H9 (cell line): ENCODE results near the gene ARFGAP1. TPM values are rescaled to one million over a fixed set of nuclear protein-coding genes. Genes with fewer than 3 reads are reported as not detected.

ENCODE experiments used
- DNase-seq: peaks from one replicate; pipeline ENCODE4 v3.0.0-alpha.2; 2017
- H2AFZ ChIP-seq: one replicate; pipeline ENCODE4 v1.6.1; 2013; ENCODE audit warnings: mild to moderate bottlenecking, low read length, control low read depth, moderate library complexity
- H2AK5ac ChIP-seq: 2 replicates; pipeline ENCODE4 v1.6.1; 2013; ENCODE audit warnings: low read length, control low read depth, mixed read lengths; ENCODE audit not compliant: insufficient read length
- H2BK120ac ChIP-seq: one replicate; pipeline ENCODE4 v1.6.1; 2013; ENCODE audit warnings: low read depth, mild to moderate bottlenecking, low read length, control low read depth, inconsistent platforms; ENCODE audit not compliant: poor library complexity, severe bottlenecking
- H2BK12ac ChIP-seq: 2 replicates; pipeline ENCODE4 v1.6.1; 2013; ENCODE audit warnings: low read length, control low read depth, mixed read lengths, low read depth; ENCODE audit not compliant: insufficient read length
- H2BK15ac ChIP-seq: 2 replicates; pipeline ENCODE4 v1.6.1; 2013; ENCODE audit warnings: low read depth, low read length, control low read depth
- H2BK20ac ChIP-seq: one replicate; pipeline ENCODE4 v1.6.1; 2013; ENCODE audit warnings: low read depth, mild to moderate bottlenecking, low read length, control low read depth, inconsistent platforms; ENCODE audit not compliant: poor library complexity, severe bottlenecking
- H2BK5ac ChIP-seq: 2 replicates; pipeline ENCODE4 v1.6.1; 2013; ENCODE audit warnings: low read length, control low read depth, mixed read lengths; ENCODE audit not compliant: insufficient read length
- H3K14ac ChIP-seq: 2 replicates; pipeline ENCODE4 v1.6.1; 2013; ENCODE audit warnings: low read length, control low read depth; ENCODE audit not compliant: insufficient read depth
- H3K18ac ChIP-seq: 2 replicates; pipeline ENCODE4 v1.6.1; 2013; ENCODE audit warnings: low read depth, mild to moderate bottlenecking, mixed read lengths, low read length, control low read depth; ENCODE audit not compliant: insufficient read length
- H3K23ac ChIP-seq: 2 replicates; pipeline ENCODE4 v1.6.1; 2013; ENCODE audit warnings: low read length, control low read depth, mixed read lengths, low read depth; ENCODE audit not compliant: insufficient read length
- H3K23me2 ChIP-seq: 2 replicates; pipeline ENCODE4 v1.6.1; 2013; ENCODE audit warnings: low read depth, mild to moderate bottlenecking, mixed read lengths, low read length, control low read depth; ENCODE audit not compliant: insufficient read length, poor library complexity, severe bottlenecking
- H3K27ac ChIP-seq: 2 replicates; pipeline ENCODE4 v1.5.1; 2013; ENCODE audit warnings: low read length, control low read depth, mixed read lengths, low read depth; ENCODE audit not compliant: insufficient read length
- H3K27me3 ChIP-seq: 2 replicates; pipeline ENCODE4 v1.6.1; 2013; ENCODE audit warnings: low read length, control low read depth, inconsistent platforms; ENCODE audit not compliant: insufficient read depth
- H3K4ac ChIP-seq: 2 replicates; pipeline ENCODE4 v1.6.1; 2013; ENCODE audit warnings: low read depth, mild to moderate bottlenecking, control low read depth, inconsistent platforms, low read length, moderate library complexity
- H3K4me1 ChIP-seq: 2 replicates; pipeline ENCODE4 v1.6.1; 2013; ENCODE audit warnings: low read length, control low read depth, inconsistent platforms; ENCODE audit not compliant: insufficient read depth
- H3K4me2 ChIP-seq: 2 replicates; pipeline ENCODE4 v1.6.1; 2013; ENCODE audit warnings: low read length, control low read depth, mixed read lengths; ENCODE audit not compliant: insufficient read length, insufficient read depth
- H3K56ac ChIP-seq: 2 replicates; pipeline ENCODE4 v1.6.1; 2013; ENCODE audit warnings: low read depth, mild to moderate bottlenecking, mixed read lengths, low read length, control low read depth; ENCODE audit not compliant: insufficient read length
- H3K79me1 ChIP-seq: 2 replicates; pipeline ENCODE4 v1.6.1; 2013; ENCODE audit warnings: low read depth, mild to moderate bottlenecking, moderate library complexity, low read length, control low read depth, inconsistent platforms; ENCODE audit not compliant: insufficient read depth, poor library complexity, severe bottlenecking
- H3K79me2 ChIP-seq: 2 replicates; pipeline ENCODE4 v1.6.1; 2013; ENCODE audit warnings: low read length, control low read depth, inconsistent platforms; ENCODE audit not compliant: insufficient read depth
- H3K9ac ChIP-seq: 2 replicates; pipeline ENCODE4 v1.6.1; 2013; ENCODE audit warnings: low read length, control low read depth, mixed read lengths; ENCODE audit not compliant: insufficient read length; ENCODE audit errors: extremely low read depth
- H3K9me3 ChIP-seq: one replicate; pipeline ENCODE4 v1.6.1; 2013; ENCODE audit warnings: low read depth, low read length, inconsistent platforms; ENCODE audit not compliant: control insufficient read depth
- H3T11ph ChIP-seq: one replicate; pipeline ENCODE4 v1.6.1; 2013; ENCODE audit warnings: mild to moderate bottlenecking, low read length, control low read depth, inconsistent platforms
- H4K20me1 ChIP-seq: one replicate; pipeline ENCODE4 v1.6.1; 2013; ENCODE audit not compliant: control insufficient read depth, insufficient read length, insufficient read depth
- H4K5ac ChIP-seq: 2 replicates; pipeline ENCODE4 v1.6.1; 2013; ENCODE audit warnings: low read depth, mild to moderate bottlenecking, mixed read lengths, low read length, control low read depth; ENCODE audit not compliant: insufficient read length
- H4K8ac ChIP-seq: replicated peaks from 2 replicates; pipeline ENCODE4 v1.6.1; 2013; ENCODE audit warnings: low read length, control low read depth, mixed read lengths, low read depth; ENCODE audit not compliant: insufficient read length
- H4K91ac ChIP-seq: 2 replicates; pipeline ENCODE4 v1.6.1; 2013; ENCODE audit warnings: low read depth, mild to moderate bottlenecking, moderate library complexity, mixed read lengths, low read length, control low read depth; ENCODE audit not compliant: insufficient read length
- H3K27ac Mint-ChIP-seq, 3 experiments: 2 replicates in 2 of 3; 3 replicates in 1 of 3; pipeline ENCODE4 v1.8.0; 2020 to 2021; ENCODE audit warnings: mixed read lengths in 3 of 3, mild to moderate bottlenecking in 1 of 3, moderate library complexity in 1 of 3
- H3K27me3 Mint-ChIP-seq: 2 replicates; pipeline ENCODE4 v1.8.0; 2021; ENCODE audit warnings: low read depth, mild to moderate bottlenecking, moderate library complexity, mixed read lengths
- H3K36me3 Mint-ChIP-seq, 3 experiments: 2 replicates in 2 of 3; 3 replicates in 1 of 3; pipeline ENCODE4 v1.8.0; 2020 to 2021; ENCODE audit warnings: low read depth in 3 of 3, mixed read lengths in 3 of 3; ENCODE audit not compliant: insufficient read depth in 1 of 3
- H3K4me1 Mint-ChIP-seq, 2 experiments: 2 replicates each; pipeline ENCODE4 v1.8.0; 2020; ENCODE audit warnings: mixed read lengths in 2 of 2
- H3K4me3 Mint-ChIP-seq, 2 experiments: 2 replicates in 1 of 2; 3 replicates in 1 of 2; pipeline ENCODE4 v1.8.0; 2020 to 2021; ENCODE audit warnings: mild to moderate bottlenecking in 2 of 2, mixed read lengths in 2 of 2, moderate library complexity in 1 of 2
- H3K9me3 Mint-ChIP-seq, 2 experiments: 2 replicates in 1 of 2; 3 replicates in 1 of 2; pipeline ENCODE4 v1.8.0; 2020; ENCODE audit warnings: mild to moderate bottlenecking in 2 of 2, mixed read lengths in 2 of 2, moderate library complexity in 1 of 2
- CTCF ChIP-seq: fragments of 200-600 bp; sonication (generic); conservative IDR thresholded peaks from 3 replicates; pipeline ENCODE4 v1.8.0; 2021; ENCODE audit warnings: antibody characterized with exemption, mild to moderate bottlenecking
- WGBS: extraction: QIAGEN DNeasy Blood & Tissue Kit; methylation state at CpG from one replicate; pipeline ENCODE4 v1.1.7; 2013; ENCODE audit warnings: missing lambda C conversion rate, low lambda C conversion rate, mixed read lengths; ENCODE audit not compliant: insufficient read length; ENCODE audit errors: extremely low coverage; 5-methylcytosine and 5-hydroxymethylcytosine counted together
- total RNA-seq: library from RNA; stranded (reverse); gene quantifications from 2 replicates; pipeline ENCODE4 v1.2.1, GENCODE V29; 2021

The ARFGAP1 gene
- total RNA-seq, 1 experiment from 2014 or later, result 114 TPM

DNA sequence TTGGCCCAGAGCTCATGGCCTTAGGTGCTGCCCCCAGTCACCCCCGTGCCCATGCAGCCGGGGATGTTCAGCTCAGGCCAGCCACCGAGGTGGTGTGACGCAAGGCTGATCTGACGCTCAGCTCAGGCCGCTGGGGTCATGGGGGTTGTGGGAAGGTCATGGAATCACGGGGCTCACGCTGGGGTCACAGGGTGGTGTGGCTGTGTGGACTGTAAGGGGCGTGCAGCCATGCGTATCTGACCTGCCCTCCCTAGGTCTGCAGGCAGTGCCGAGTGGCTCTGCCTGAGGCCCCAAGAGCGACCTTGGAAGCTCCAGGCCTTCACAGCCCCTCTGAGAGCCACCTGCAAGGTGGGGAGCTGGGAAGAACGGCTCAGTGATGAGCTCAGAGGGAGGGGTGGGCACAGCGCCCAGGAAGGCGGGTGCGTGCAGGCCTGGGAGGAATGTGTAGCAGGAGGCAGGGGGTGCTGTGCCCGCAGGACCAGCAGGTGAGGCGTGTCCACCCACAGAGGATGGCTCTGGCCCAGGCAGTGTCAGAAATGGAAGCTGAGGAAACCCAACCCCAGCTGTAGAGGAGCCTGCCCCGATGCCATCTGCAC, 60.7 kb downstream of the ARFGAP1 start:
- H3K79me1 ChIP-seq, result no peaks in the 10 kb centered on the region
- TF ChIP-seq CTCF, result no peak
- H2BK20ac ChIP-seq, result no peak overlapping the region
- H3K36me3 Mint-ChIP-seq, result peaks cover 0 to 9% (median 8%) of the 10 kb centered on the region in 3 experiments; a peak in 5 of 7 replicates
- no peak overlapping the region for H3K4me2 ChIP-seq
- DNase-seq, result no peak
- H4K8ac ChIP-seq, result no peak overlapping the region
- peaks cover 6 to 19% of the 10 kb centered on the region in 2 experiments for H3K9me3 Mint-ChIP-seq
- H4K5ac ChIP-seq, result no peak overlapping the region
- no peak overlapping the region for H3K27ac ChIP-seq
- H3K27me3 Mint-ChIP-seq, result peaks cover 42% of the 10 kb centered on the region
- H3K4me3 Mint-ChIP-seq, result no peak overlapping the region
- H2BK120ac ChIP-seq, result no peak overlapping the region
- no peak overlapping the region for H3K27ac Mint-ChIP-seq
- no peaks in the 10 kb centered on the region for H3K27me3 ChIP-seq
- H2BK12ac ChIP-seq, result no peak overlapping the region
- no CpG with 5 or more reads among the region's 19 CpGs for WGBS
- H3K4me1 ChIP-seq, result no peaks in the 10 kb centered on the region
- H2BK15ac ChIP-seq, result no peak overlapping the region
- H3K9me3 ChIP-seq, result no peaks in the 10 kb centered on the region
- H3K9ac ChIP-seq, result no peak overlapping the region
- no peak overlapping the region; the same call in 1 of the 2 replicates for H3K14ac ChIP-seq
- no peaks in the 10 kb centered on the region for H4K20me1 ChIP-seq
- H3K18ac ChIP-seq, result no peak overlapping the region
- no peak overlapping the region for H2AFZ ChIP-seq
- no peak overlapping the region for H3K56ac ChIP-seq
- peak overlapping the region; percentile 58 for H4K91ac ChIP-seq
- no peak overlapping the region for H2BK5ac ChIP-seq
- no peak overlapping the region for H3T11ph ChIP-seq
- no peak overlapping the region for H3K4ac ChIP-seq
- no peaks in the 10 kb centered on the region; the same call in 1 of the 2 replicates for H3K79me2 ChIP-seq
- no peaks in the 10 kb centered on the region for H3K23me2 ChIP-seq
- no peak overlapping the region for H2AK5ac ChIP-seq
- H3K23ac ChIP-seq, result no peak overlapping the region
- peaks cover 0 to 9% of the 10 kb centered on the region in 2 experiments; a peak in 3 of 4 replicates for H3K4me1 Mint-ChIP-seq
